ENCODE measurements around the gene TTC5. TPM values are rescaled to one million over a fixed set of nuclear protein-coding genes. Genes with fewer than 3 reads are reported as not detected.

TTC5 gene, protein sequence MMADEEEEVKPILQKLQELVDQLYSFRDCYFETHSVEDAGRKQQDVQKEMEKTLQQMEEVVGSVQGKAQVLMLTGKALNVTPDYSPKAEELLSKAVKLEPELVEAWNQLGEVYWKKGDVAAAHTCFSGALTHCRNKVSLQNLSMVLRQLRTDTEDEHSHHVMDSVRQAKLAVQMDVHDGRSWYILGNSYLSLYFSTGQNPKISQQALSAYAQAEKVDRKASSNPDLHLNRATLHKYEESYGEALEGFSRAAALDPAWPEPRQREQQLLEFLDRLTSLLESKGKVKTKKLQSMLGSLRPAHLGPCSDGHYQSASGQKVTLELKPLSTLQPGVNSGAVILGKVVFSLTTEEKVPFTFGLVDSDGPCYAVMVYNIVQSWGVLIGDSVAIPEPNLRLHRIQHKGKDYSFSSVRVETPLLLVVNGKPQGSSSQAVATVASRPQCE
- 26.0 and 79.2 TPM in 2 replicates for total RNA-seq

DNA sequence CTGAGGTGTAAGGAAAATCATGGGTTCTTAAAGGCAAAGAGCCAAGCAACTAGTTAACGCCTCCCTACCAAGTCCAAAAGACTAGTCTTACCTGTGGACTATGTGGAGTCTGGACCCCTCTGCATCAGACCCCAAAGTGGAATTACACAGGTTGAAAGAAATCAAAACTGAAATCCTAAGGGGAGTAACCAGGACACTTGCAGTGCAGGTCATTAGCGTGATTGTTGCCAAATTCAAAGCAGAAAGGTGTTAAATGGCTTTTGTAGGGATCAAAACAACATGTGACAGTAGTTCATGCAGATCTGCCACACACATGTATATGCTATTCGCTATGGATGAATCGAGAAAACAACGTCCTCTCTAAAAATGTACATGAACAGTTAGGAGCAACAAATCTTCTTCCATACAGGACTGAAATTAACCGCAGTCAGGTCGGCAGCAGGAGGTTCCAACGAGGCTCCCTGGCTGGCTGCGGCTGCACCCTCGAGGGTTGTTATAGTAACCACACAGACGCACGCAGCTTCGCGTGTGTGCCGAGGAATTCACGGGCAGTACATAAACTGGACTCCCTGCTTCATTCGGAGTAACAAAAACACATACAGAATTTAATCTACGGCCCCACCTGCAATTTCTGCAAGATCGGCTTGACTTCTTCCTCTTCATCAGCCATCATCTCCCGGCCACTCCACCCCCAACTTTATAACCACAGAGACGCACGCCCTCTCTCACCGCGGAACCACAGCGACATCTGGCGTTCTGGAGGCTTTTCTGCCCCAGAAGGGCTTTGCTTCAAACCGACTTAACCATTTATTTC is at the start of gene TTC5:
TSS of gene TTC5 (minus strand) at position 687 of the 814 bp plus-strand sequence. CDS start at position 673, 14 bp downstream.

DNA sequence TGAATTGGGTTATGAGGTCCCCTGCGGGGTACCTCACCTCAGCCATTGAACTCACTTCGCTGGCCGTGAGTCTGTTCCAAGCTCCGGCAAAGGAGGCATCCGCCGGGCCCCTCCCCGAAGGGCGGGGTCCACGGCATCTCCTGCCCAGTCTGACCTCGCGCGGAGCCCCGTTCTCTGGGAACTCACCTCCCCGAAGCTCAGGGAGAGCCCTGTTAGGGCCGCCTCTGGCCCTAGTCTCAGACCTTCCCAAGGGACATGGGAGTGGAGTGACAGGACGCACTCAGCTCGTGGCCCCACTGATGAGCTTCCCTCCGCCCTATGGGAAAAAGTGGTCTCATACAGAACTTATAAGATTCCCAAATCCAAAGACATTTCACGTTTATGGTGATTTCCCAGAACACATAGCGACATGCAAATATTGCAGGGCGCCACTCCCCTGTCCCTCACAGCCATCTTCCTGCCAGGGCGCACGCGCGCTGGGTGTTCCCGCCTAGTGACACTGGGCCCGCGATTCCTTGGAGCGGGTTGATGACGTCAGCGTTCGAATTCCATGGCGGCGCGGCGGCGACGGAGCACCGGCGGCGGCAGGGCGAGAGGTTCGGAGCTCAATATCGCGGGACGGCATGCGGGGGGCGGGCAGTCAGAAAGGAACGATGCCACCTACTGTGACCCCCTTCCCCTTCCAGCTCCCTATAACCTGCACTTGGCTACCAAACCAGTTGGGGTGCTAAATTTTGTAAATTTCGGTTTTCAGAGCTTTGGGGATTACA is 37.5 kb upstream of the TTC5 start, which contains the start of gene PARP2:
TSS of gene PARP2 (plus strand) at position 544 of the 770 bp plus-strand sequence. CDS start at position 551, 7 bp downstream.

DNA sequence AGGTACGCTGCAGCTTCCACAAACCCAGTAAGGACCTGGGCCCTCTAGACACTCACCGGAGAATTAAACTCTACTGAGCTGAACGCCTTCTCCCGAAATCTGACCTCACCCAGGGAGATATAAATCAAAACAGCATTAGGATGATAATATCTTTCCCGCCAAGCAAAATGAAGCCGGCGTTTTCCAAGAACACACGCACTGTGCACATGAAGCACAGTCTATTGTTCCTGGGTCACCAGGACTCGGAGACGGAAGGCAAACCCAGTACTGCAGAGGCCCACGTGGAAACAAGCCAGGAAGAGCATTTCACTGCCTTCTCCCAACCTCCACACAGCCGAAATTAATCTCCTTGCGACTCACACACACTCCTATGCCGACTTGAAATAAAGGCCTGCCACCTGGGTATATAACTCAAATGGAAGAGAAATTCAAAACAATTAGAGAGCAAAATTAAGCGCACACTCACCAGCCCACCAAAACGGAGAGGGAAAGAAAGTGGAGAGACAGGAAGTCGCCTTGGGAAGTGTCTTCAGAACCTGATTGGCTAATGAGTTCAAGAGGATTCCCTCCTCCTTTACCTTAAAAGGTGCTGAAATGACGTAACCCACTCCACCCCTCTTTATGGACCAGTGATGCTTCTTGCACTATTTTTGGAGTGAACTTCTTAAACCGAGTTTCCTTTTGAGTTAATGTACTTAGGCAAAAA is 27.2 kb upstream of the TTC5 start, which contains the start of gene CCNB1IP1:
TSS of gene CCNB1IP1 (minus strand) at position 492 of the 706 bp plus-strand sequence. CDS start 16,756 bp downstream, outside the sequence.

Other genes with a start within 250 kb of the TTC5 start
- gene OR4L1, start 245.9 kb downstream of the TTC5 start, total RNA-seq: not detected in 2 replicates
- gene OR4K17, start 195.2 kb downstream of the TTC5 start, total RNA-seq: not detected in 2 replicates
- not detected in 2 replicates for gene OR4N5, start 167.1 kb downstream of the TTC5 start, total RNA-seq
- not detected in 2 replicates for gene OR11G2, start 115.1 kb downstream of the TTC5 start, total RNA-seq
- not detected in 2 replicates for gene OR11H6, start 82.2 kb downstream of the TTC5 start, total RNA-seq
- not detected in 2 replicates for gene OR11H7, start 77.0 kb downstream of the TTC5 start, total RNA-seq
- gene OR11H4, start 66.7 kb downstream of the TTC5 start, total RNA-seq: not detected in 2 replicates
- 36.2 and 50.7 TPM in 2 replicates for gene CCNB1IP1, start 27.3 kb upstream of the TTC5 start, total RNA-seq
- gene PARP2, start 37.7 kb upstream of the TTC5 start, total RNA-seq: 8.8 and 10.5 TPM in 2 replicates
- gene TEP1, start 107.5 kb upstream of the TTC5 start, total RNA-seq: 12.3 and 18.2 TPM in 2 replicates
- gene KLHL33, start 130.2 kb upstream of the TTC5 start, total RNA-seq: not detected in 2 replicates
- 44.8 and 46.2 TPM in 2 replicates for gene OSGEP, start 148.9 kb upstream of the TTC5 start, total RNA-seq
- gene APEX1, start 149.3 kb upstream of the TTC5 start, total RNA-seq: 104 and 113 TPM in 2 replicates
- gene PIP4P1, start 155.5 kb upstream of the TTC5 start, total RNA-seq: 18.8 and 21.9 TPM in 2 replicates
- 248 and 374 TPM in 2 replicates for gene PNP, start 163.5 kb upstream of the TTC5 start, total RNA-seq
- 0.32 TPM in 1 of 2 replicates, not detected in the other for gene RNASE10, start 199.6 kb upstream of the TTC5 start, total RNA-seq

Measured in epithelial cell of umbilical artery (primary cell).